Glomerular endothelial cell (primary cell): Measurements from ENCODE around the gene TBC1D22A. TPM values are rescaled to one million over a fixed set of nuclear protein-coding genes. Genes with fewer than 3 reads are reported as not detected.
"Not testable (repeated sequence)": the region's sequence is repeated elsewhere in the genome, so short reads cannot be mapped to it uniquely, and the experiment has no call there.

ENCODE experiments used
- DNase-seq: peaks from one replicate; pipeline ENCODE4 v3.0.0-alpha.2; 2011; ENCODE audit warnings: low read depth, low spot score; ENCODE audit errors: extremely low read depth
- total RNA-seq: library from RNA; depleted of rRNA; stranded (reverse); fragments of >200 nt; gene quantifications from 2 replicates; pipeline ENCODE4 v1.2.3, GENCODE V29; 2015

Gene TBC1D22A
- total RNA-seq, 1 donor from 2014 or later = 38.7 TPM

DNA sequence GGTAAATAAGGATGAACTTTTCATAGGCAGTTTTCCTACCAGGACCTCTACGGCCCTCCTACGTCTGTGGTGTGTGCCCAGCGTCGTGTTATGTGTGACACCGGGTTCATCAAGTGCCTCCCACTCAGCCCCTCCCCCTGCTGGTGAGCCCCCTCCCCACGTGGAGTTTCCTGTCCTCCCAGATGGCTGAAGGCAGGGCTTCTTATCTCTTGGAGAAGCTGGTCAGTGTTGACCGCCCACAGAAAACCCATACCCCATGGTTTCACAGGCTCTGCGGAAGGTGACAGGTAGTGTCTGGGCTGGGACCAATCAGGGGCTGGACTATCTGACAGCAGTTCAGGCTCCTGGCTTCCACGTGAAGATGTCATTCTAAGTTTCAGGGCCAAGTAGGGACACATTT lies 393.5 kb downstream of the TBC1D22A start:
- no peak for DNase-seq

DNA sequence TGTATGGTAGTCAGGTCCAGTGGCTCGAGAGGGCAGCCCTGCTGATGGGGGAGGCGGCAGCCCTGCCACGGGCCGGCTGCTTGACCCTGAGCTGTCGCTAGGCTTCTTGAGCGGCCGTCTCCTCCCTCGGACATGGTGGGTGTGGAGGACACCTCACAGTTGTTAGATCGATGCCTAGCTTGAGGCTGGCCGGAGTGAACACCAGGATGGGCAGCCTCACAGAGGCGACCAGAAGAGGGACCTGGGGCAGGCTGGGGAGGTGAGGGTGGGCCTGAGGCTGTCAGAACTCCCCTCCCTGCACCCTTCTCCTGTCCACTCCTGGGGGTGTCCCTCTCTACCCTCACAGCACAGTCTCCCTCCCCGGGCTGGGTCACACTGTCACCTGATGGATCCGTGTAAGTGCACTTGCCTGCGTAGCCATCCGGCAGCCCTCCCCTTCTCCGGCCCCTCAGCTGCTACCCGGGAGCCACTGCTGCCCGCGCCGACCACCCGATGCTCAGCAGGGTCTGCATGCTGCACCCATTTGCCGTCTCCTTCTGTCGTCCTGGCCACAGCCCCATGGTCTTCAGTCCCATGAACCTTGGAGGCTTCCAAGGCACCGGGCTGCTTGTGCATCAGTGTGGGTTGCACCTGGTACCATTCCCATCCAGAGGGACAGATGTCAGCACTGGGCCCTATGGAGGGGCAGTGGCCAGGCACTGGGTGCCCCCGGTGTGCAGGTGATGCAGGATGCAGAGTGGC lies 394.1 kb downstream of the TBC1D22A start:
- no peak for DNase-seq

- no peak for DNase-seq
Measured at GRCh38 chr22:47157093-47157420, 394.6 kb downstream of the TBC1D22A start.

DNA sequence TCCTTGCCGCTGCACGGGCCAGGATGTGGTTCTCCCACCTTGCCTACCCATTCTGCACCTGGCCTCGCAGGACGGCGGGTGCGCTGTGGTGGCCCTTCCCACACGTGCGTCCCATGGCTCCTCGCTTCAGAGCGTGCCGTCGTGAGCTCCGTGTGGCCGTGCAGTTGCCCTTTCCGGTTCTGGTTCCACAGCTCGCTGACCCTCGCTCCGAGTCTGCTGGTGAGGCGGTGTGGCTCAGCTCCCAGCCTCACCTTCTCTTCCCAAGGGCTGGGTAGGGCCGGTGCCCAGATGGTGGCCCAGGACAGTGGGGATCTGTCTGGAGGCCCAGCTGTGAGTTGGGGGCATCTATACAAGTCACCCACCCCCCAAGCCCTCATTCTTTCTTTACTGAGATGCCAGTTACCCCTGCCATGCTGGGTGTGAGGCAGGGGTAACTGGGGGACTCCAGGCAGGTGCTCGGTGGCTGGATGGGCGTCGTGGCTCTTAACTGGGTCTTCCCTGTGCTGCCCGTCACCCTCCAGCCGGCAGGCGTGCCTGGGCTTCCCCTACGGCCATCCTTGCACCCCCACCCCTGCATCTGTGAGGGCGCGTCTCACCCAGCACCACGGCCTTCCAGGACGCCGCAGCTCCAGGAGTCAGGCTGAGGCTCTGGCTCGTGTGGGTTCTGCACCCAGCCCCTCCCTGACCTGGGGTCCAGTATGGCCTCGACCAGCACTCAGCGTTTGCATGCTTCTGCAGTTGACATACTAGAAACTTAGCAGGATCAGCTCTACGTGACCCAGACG lies 395.2 kb downstream of the TBC1D22A start:
- DNase-seq = no peak

- no peak for DNase-seq
Measured at GRCh38 chr22:47158457-47158856, 396.0 kb downstream of the TBC1D22A start.

DNA sequence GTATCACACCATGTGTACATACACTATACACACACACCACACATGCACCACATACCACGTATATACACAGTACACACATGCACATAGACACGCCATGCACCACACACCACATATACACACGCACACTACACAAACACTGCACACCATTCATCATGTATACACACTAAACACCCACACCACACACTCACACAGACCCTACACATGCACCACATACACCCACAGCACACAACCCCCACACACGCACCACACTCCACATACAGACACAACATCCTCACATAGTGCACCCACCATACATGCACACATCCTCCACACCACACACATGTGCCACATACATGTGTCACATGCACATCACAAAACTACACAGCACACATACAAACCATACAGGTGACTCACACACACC lies 397.1 kb downstream of the TBC1D22A start:
- DNase-seq = no peak

- no peak for DNase-seq
Measured at GRCh38 chr22:47160141-47160541, 397.7 kb downstream of the TBC1D22A start.

DNA sequence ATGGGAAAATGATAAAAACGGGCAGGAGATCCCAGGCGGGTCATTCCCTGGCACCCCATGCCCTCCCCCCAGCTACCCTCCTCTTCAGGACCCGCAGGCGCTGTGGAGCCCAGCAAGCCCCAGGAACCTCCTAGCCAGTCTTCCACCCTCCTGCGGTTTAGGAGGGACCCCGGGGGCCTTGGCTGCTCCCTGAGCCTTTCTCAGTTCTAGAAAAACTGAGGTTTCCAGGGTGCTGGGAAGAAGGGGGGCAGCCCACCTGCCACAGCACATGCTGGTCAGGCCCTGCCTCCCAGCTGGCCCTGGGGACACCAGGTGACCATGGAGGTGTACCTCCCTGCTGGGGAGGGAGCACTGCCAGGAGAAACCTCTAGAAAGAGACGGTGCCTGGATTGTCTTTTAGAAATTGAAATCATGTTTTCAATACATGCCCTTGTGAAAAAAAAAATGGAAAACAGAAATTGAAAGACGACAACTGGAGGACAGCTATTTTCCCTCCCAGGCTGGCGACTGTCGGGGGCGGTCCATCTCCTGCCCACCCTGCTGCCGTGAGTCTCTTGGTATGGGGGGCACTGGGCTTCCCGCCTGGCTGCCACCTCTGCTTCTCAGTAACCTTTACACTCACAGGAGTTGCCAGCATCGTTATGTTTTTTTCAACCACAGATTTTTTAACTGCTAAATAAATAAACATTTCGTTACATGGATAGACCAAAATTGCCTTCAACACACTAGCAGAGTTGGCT lies 398.5 kb downstream of the TBC1D22A start:
- DNase-seq = no peak

DNA sequence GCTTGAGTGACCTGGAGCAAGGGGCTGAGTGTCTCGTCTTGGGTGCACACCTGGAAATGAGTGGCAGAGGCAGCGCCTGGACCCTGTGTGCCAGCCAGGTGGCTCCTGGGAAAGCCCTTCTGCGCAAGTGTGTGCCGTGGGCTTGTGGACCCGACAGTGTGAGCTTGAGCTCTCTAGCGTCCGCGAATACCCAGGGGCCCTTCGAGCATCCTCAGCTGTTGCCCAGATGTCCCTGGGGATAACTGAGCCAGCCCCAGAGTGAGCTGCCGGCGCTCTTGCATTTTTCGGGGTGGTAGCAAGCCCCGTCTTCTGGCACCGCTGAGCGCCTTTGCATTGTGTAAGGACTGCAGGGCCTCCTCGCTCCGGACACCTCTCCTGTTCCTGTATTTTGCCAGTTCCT lies 399.2 kb downstream of the TBC1D22A start:
- DNase-seq = no peak

GRCh38 chr22:47162865-47163264 lies 400.4 kb downstream of the TBC1D22A start:
- DNase-seq = no peak

GRCh38 chr22:47163481-47163855 lies 401.0 kb downstream of the TBC1D22A start:
- no peak for DNase-seq

- no peak for DNase-seq
Measured at GRCh38 chr22:47163856-47164513, 401.5 kb downstream of the TBC1D22A start.

DNA sequence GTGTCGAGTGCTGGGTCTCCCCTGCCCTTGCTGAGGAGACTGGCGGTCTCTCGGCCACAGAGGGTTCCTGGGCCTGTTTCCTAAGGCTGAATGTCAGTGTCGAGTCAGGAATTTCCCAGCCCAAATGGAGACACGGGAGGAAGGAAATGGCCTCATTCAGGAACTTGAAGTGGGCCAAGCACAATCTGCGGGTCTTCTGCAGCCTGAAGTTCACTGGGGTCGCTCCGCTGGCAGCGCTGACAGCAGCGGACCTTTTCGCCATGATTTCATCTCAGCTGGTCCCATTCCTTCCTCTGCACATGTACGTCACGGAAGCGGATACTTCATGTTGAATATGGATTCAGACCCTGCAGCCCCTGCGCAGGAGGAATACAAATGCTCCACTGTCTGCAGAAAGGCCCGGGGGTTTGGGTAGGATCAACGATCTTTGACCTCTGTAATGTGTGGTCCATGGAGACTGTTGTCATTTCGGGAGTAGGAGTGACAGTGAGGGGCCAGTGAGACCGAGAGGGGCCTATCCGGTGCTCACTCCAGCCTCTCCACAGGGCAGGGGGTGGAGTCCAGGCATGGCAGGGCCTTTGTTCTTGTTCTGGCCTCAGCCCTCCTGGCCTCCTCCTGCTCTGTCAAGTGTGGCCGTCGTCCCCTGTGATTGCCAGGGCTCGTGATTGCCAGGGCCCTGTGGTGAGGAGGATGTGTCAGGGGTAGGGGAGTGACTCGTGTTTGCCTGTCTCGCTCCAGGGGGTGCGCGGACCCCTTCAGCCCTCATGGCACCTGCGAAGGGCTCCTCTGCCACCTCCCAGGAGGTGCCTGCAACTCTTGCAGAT lies 402.3 kb downstream of the TBC1D22A start:
- peak; percentile 29 for DNase-seq

DNA sequence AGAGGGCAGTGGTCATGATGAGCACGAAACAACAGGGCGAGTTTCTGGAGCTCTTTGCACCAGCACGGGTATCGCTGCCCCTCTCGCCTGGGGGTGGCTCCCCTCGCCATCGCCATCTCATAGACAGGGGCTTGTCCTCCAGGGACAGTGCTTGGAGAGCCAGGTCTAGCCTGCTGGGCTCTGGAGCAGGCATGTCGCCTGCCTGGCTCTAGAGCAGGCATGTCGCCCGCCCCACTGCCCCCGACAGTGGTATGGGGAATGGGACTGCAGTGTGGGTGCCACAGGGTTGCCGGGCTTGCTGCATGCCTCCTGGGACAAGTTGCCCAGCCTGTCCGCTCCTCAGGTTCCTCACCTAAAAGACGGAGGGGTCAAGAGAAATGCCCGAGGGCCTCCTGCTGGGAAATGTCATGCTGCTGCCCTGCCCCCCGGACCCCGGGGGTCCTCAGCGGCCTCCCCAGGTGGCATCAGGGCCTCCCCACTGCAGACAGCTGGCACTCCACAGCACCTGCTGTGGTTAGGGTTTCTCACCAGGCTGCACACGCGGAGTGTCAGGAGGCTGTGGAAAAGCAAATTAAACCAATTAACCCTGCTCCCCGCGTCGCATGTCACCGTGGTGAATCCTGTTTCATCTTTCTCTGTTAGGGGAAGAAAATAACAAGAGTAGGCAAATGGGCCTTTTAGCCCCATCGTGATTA lies 403.0 kb downstream of the TBC1D22A start:
- no peak for DNase-seq

DNA sequence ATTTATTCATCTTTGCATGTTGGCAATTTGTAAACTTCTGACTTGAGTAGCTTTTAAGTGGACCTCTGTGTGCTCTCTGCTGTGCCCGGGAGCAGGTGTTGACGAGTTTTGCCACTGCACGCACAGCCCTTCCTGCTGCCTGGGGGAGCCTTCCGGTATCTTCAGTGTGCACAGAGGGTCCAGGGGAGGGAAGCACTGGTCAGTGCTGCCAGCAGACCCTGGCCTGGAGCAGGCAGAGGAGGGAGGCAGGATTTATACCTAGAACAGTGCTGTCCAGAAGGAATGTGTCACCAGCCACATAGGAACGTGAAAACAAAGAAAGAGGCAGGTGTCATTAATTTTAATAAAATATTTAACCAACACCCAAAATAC lies 403.6 kb downstream of the TBC1D22A start:
- DNase-seq = no peak

DNA sequence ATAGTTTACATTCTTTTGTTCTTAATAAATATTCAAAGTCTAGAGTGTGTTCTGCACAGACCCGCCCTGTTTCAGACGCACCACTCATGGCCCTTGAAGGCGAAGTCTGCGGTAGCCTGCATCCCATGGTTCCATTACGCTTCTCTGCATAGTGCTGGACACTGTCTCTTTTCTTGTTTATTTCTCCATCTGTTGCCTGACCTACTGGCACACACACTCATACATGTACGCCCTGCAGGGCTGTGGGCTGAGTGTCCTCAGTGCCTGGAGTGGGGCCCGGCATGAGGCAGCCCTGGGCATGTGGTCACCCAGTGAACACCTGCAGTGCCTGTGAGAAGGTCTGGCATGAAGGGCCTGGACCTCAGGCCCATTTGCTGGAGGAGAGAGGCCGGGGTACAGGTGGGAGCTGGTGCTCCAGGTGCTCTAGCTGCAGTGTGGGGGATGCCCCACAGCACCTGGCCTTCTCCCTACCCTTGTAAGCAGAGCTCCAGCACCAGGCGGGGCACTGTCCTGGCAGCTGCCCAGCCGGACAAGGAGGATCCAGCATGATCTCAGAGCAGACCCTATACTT lies 404.1 kb downstream of the TBC1D22A start:
- DNase-seq = no peak

DNA sequence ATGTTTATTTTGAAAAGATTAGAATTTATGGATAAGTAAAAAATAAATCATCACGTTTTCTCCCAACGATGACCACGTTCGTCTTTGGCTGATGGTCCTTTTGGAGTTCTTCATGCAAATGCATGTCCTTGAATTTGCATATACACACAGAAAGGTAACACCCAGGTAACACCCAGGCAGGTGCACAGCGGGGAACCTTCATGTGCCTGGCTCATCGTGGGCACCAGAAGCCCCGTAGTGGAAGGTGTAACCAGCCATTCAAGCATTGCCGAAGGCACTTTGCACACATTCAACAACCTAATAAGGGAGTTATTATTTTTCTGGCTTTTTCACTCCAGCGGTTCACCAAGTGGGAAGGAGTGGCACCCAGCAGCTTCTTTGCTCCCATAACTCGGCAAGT lies 404.6 kb downstream of the TBC1D22A start:
- no peak for DNase-seq

DNA sequence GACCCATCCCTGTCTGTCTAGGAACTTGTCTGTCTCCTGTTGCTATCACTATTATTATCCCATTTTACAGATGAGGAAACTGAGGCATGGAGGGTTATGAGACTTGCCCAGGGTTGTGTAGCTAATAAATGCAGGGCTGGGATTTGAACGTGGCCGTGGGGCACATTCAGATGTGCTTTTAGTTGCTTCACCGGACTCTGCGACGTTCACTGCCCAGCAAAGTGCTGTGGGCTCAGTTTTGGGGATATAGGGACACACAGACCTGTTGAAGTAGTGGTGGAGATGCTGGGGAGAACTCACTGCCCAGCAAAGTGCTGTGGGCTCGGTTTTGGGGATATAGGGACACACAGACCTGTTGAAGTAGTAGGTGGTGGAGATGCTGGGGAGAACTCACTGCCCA lies 405.5 kb downstream of the TBC1D22A start:
- not testable (repeated sequence) for DNase-seq

GRCh38 chr22:47168441-47168840 lies 406.0 kb downstream of the TBC1D22A start:
- no peak for DNase-seq
